ENCODE data around the gene SNX18. TPM values are rescaled to one million over a fixed set of nuclear protein-coding genes. Genes with fewer than 3 reads are reported as not detected.

Gene SNX18
- total and polyA plus RNA-seq, 12 donors: 4.1 to 31.0 (median 19.9) TPM

DNA sequence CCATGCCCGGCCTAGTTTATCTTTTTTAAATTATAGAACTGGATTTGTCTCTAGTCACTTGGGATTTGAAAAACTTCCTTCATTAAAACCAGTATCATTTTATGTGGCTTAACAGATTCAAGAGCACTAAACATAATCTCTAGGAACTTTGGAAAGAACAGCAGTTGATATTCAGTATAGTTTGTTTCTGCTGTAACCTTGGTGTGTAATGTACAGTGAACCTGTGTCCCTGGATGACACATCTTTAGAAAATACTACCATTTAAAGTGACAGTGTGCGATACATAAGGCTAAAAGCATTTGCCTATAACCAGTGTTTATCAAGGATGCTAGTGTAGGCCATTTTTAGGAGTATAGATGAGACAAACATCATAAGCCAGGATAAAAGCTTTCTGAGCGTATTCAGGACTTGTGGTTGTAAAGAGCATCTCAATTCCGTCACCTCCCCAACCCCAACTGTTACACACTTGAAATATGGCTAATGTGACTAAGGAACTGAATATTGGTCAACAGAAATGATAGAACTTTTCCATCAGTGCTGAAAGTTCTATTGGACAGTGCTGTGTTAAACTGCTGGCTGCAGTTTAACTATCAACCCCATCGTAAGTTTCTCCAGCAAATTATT lies 4.4 kb downstream of the SNX18 start:
- peak overlapping the region in 4 of 10 donors; percentile 97 to 99 (median 97) for H3K27ac ChIP-seq
- H3K9me3 ChIP-seq: no peaks in the 10 kb centered on the region
- H3K27me3 ChIP-seq: no peaks in the 10 kb centered on the region
- peaks cover 21 to 82% (median 78%) of the 10 kb centered on the region in 9 donors for H3K4me1 ChIP-seq
- TF ChIP-seq, protein P1, sequence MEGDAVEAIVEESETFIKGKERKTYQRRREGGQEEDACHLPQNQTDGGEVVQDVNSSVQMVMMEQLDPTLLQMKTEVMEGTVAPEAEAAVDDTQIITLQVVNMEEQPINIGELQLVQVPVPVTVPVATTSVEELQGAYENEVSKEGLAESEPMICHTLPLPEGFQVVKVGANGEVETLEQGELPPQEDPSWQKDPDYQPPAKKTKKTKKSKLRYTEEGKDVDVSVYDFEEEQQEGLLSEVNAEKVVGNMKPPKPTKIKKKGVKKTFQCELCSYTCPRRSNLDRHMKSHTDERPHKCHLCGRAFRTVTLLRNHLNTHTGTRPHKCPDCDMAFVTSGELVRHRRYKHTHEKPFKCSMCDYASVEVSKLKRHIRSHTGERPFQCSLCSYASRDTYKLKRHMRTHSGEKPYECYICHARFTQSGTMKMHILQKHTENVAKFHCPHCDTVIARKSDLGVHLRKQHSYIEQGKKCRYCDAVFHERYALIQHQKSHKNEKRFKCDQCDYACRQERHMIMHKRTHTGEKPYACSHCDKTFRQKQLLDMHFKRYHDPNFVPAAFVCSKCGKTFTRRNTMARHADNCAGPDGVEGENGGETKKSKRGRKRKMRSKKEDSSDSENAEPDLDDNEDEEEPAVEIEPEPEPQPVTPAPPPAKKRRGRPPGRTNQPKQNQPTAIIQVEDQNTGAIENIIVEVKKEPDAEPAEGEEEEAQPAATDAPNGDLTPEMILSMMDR (IDR thresholded peaks at IDR 0.05): no peak
- 80 to 82% methylated on average over 5 of the region's 5 CpGs for WGBS, 2 donors
- H3K36me3 ChIP-seq: peaks cover 0 to 8% (median 0%) of the 10 kb centered on the region in 9 donors
- DNase-seq: no peak
- peak overlapping the region in 8 of 10 donors; percentile 87 to 100 (median 98) for H3K4me3 ChIP-seq
- no peak for ATAC-seq
- intact Hi-C loops (cut with DNase I): loop anchor here in 4 of 10 donors (2.0 to 10.0 kb wide), 4 partner anchors 125 to 195 kb away; no protein-coding TSS in a partner anchor

DNA sequence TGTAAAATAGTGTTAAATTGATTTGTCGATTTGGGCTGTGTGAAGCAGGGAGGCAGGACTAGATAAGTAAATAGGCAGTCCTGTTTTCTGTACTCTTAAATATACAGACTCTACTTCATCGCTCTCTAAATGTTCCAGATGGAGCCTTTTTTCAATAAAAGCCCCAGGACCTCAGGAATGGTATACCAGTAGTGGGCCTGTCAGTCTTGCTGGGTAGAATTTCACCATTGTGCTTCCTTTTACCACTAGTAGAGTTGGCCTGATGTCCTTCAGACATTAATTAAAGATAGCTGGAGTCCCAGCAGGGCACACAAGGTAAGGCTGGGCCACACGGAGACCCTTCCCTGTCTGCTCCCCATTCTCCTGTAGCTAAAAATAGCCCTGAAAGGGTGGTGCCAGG lies 6.0 kb downstream of the SNX18 start:
- H3K9me3 ChIP-seq: no peaks in the 10 kb centered on the region
- peak overlapping the region in 4 of 10 donors; percentile 8 to 99 (median 18) for H3K4me3 ChIP-seq
- ATAC-seq (peak in 1 of 8 donors; percentile 7), DNase-seq (no peak)
- TF ChIP-seq, protein P1 (IDR thresholded peaks at IDR 0.05): no peak
- intact Hi-C loops (cut with DNase I): loop anchor here in 3 of 10 donors (5.0 to 10.0 kb wide), 3 partner anchors 124 to 194 kb away; no protein-coding TSS in a partner anchor
- no peaks in the 10 kb centered on the region for H3K27me3 ChIP-seq
- peaks cover 0 to 8% (median 0%) of the 10 kb centered on the region in 9 donors for H3K36me3 ChIP-seq
- peak overlapping the region in 8 of 10 donors; percentile 50 to 80 (median 72) for H3K27ac ChIP-seq
- peaks cover 23 to 91% (median 86%) of the 10 kb centered on the region in 9 donors for H3K4me1 ChIP-seq
- 48 to 59% methylated on average over 3 of the region's 3 CpGs for WGBS, 2 donors

DNA sequence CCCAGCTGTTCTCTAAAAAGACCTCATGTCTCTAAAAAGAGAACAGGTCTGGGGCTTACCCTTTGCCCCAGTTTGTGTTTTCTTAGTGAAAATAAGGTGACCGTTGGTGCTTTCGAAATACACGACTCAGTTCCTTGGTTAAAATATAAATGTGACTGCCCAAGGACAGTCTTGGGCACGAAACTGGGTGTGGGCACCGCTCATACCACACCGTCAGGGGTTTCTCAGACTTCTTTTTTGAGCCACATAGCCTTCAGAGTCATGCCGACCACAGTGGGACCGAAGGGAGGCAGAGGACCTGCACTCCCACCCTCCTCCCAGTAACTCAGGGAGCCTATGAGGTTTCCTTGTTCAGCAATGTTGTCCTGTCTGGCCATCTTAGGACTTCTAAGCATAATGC lies 6.5 kb downstream of the SNX18 start:
- TF ChIP-seq, protein P1 (IDR thresholded peaks at IDR 0.05): no peak
- Histone ChIP-seq H3K36me3 (peaks cover 0 to 3% (median 0%) of the 10 kb centered on the region in 9 donors), H3K4me1 (peaks cover 19 to 91% (median 86%) of the 10 kb centered on the region in 9 donors), H3K27me3 (no peaks in the 10 kb centered on the region), H3K9me3 (no peaks in the 10 kb centered on the region), H3K4me3 (peak overlapping the region in 4 of 10 donors; percentile 8 to 99 (median 18)), H3K27ac (peak overlapping the region in 9 of 10 donors; percentile 50 to 80 (median 71))
- ATAC-seq (peak in 3 of 8 donors; percentile 4 to 12 (median 8)), DNase-seq (no peak)
- 64 to 70% methylated on average over 8 of the region's 8 CpGs for WGBS, 2 donors
- intact Hi-C loops (cut with DNase I): loop anchor here in 3 of 10 donors (5.0 to 10.0 kb wide), 3 partner anchors 123 to 193 kb away; no protein-coding TSS in a partner anchor

DNA sequence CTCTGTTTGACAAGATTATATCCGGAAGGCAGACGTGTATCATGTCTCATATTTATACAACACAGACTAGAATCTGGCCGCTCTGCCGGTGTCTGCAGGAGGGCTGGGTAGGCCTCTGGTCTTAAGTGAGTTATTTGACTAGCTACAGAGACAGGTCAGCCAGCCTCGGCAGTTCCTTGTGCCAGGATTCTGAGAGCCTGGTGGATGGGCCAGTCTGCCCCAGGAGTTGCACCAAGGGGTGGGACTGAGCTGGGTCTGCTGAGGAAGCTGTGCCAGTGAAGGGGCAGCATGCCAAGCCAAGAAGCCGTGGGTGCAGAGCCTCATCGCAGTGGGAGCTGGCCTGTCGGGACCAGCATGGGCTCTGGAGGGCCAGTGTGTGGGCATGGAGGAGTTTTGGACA lies 7.1 kb downstream of the SNX18 start:
- TF ChIP-seq, protein P1 (IDR thresholded peaks at IDR 0.05): no peak
- Histone ChIP-seq H3K4me3 (peak overlapping the region in 3 of 10 donors; percentile 8 to 18 (median 15)), H3K27me3 (no peaks in the 10 kb centered on the region), H3K9me3 (no peaks in the 10 kb centered on the region), H3K4me1 (peaks cover 19 to 93% (median 87%) of the 10 kb centered on the region in 9 donors), H3K36me3 (no peaks in the 10 kb centered on the region), H3K27ac (peak overlapping the region in 9 of 10 donors; percentile 50 to 80 (median 71))
- peak in 7 of 8 donors; percentile 9 to 72 (median 31) for ATAC-seq
- WGBS, 2 donors: 43 to 51% methylated on average over 8 of the region's 8 CpGs
- DNase-seq: peak; percentile 36 to 56
- intact Hi-C loops (cut with DNase I): loop anchor here in 3 of 10 donors (5.0 to 10.0 kb wide), 4 partner anchors 123 to 193 kb away; no protein-coding TSS in a partner anchor
